ENCODE measurements around the gene RABEPK.
"Not testable (repeated sequence)": the region's sequence is repeated elsewhere in the genome, so short reads cannot be mapped to it uniquely, and the experiment has no call there.

The RABEPK gene

GRCh38 chr9:125200216-125201047 lies at the start of gene RABEPK:
TSS of gene RABEPK (plus strand) at chr9:125200542. CDS start at chr9:125203014, 2,472 bp downstream.
- DNase-seq, result peak; percentile 96

GRCh38 chr9:125151730-125152129 lies 48.6 kb upstream of the RABEPK start:
- DNase-seq, result no peak

GRCh38 chr9:125153712-125154367 lies 46.5 kb upstream of the RABEPK start:
- no peak for DNase-seq

- no peak for DNase-seq
Measured at GRCh38 chr9:125156551-125156950, 43.8 kb upstream of the RABEPK start.

- no peak for DNase-seq
Measured at GRCh38 chr9:125160750-125161149, 39.6 kb upstream of the RABEPK start.

GRCh38 chr9:125161284-125161918 lies 38.9 kb upstream of the RABEPK start:
- DNase-seq, result no peak

GRCh38 chr9:125162891-125163290 lies 37.5 kb upstream of the RABEPK start:
- DNase-seq, result not testable (repeated sequence)

GRCh38 chr9:125166762-125167161 lies 33.6 kb upstream of the RABEPK start:
- no peak for DNase-seq

- no peak for DNase-seq
Measured at GRCh38 chr9:125169895-125170294, 30.4 kb upstream of the RABEPK start.

- no peak for DNase-seq
Measured at GRCh38 chr9:125172031-125172755, 28.1 kb upstream of the RABEPK start.

GRCh38 chr9:125176636-125177035 lies 23.7 kb upstream of the RABEPK start:
- no peak for DNase-seq

- no peak for DNase-seq
Measured at GRCh38 chr9:125177888-125178287, 22.5 kb upstream of the RABEPK start.

GRCh38 chr9:125179776-125180175 lies 20.6 kb upstream of the RABEPK start:
- DNase-seq, result not testable (repeated sequence)

- no peak for DNase-seq
Measured at GRCh38 chr9:125180876-125181275, 19.5 kb upstream of the RABEPK start.

- not testable (repeated sequence) for DNase-seq
Measured at GRCh38 chr9:125181756-125182155, 18.6 kb upstream of the RABEPK start.

- no peak for DNase-seq
Measured at GRCh38 chr9:125183054-125183453, 17.3 kb upstream of the RABEPK start.

- DNase-seq, result no peak
Measured at GRCh38 chr9:125183561-125183960, 16.8 kb upstream of the RABEPK start.

GRCh38 chr9:125189011-125189360 lies 11.4 kb upstream of the RABEPK start:
- peak; percentile 57 for DNase-seq

GRCh38 chr9:125189361-125190289 lies 10.7 kb upstream of the RABEPK start, which contains the start of gene PPP6C:
TSS of gene PPP6C (minus strand) at chr9:125189803. CDS start at chr9:125189718, 85 bp downstream.
- peak; percentile 97 for DNase-seq

- peak; percentile 62 for DNase-seq
Measured at GRCh38 chr9:125190361-125190801, 10.0 kb upstream of the RABEPK start.

- not testable (repeated sequence) for DNase-seq
Measured at GRCh38 chr9:125194466-125194865, 5.9 kb upstream of the RABEPK start.

GRCh38 chr9:125195591-125195990 lies 4.8 kb upstream of the RABEPK start:
- DNase-seq, result not testable (repeated sequence)

Data from DMS53 (cell line).